Loucy (cell line): ENCODE measurements around the gene SCOC.

Experiments used
- EZH2phosphoT487 ChIP-seq: fragments of 200-600 bp; IDR thresholded peaks from 2 replicates; pipeline ENCODE4 v1.6.1; 2018; ENCODE audit warnings: antibody characterized with exemption, mild to moderate bottlenecking, moderate library complexity, borderline replicate concordance
- TF ChIP-seq, protein P1 (sequence below): fragments of 200-600 bp; sonication (generic); conservative IDR thresholded peaks from 2 replicates; pipeline ENCODE4 v1.5.1; 2014; ENCODE audit warnings: mild to moderate bottlenecking, antibody characterized with exemption, low read length

DNA sequence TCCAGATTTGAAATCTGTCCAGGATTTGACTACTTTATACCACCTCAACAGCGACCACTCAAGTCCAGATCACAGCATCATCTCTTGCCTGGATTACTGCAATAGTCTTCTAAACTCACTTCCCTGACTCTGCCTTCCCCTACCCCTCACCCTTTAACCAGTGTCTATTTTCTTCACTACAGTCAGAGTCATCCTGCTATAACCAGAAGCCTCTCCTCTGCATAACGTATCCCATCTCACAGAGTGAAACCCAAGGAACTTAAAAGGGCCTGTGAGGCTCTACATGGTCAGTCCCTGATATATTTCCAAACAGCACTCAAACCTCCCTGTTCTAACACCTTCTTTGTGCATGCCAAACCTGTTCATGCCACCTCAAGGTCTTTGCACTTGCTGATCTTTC is 40.7 kb upstream of the SCOC start:
- TF ChIP-seq EZH2phosphoT487, result no peak
- TF ChIP-seq, protein P1, sequence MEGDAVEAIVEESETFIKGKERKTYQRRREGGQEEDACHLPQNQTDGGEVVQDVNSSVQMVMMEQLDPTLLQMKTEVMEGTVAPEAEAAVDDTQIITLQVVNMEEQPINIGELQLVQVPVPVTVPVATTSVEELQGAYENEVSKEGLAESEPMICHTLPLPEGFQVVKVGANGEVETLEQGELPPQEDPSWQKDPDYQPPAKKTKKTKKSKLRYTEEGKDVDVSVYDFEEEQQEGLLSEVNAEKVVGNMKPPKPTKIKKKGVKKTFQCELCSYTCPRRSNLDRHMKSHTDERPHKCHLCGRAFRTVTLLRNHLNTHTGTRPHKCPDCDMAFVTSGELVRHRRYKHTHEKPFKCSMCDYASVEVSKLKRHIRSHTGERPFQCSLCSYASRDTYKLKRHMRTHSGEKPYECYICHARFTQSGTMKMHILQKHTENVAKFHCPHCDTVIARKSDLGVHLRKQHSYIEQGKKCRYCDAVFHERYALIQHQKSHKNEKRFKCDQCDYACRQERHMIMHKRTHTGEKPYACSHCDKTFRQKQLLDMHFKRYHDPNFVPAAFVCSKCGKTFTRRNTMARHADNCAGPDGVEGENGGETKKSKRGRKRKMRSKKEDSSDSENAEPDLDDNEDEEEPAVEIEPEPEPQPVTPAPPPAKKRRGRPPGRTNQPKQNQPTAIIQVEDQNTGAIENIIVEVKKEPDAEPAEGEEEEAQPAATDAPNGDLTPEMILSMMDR, result no peak
